BE2C (cell line): ENCODE data around the gene CACNA2D3.

Experiments used
- DNase-seq: peaks from one replicate; pipeline ENCODE4 v3.0.0-alpha.2; 2020
- H3K27me3 ChIP-seq: fragments of 250-450 bp; sonication (Bioruptor Pico); 2 replicates; pipeline ENCODE4 v1.5.1; 2020; ENCODE audit warnings: mild to moderate bottlenecking
- H3K36me3 ChIP-seq: fragments of 250-450 bp; sonication (Bioruptor Pico); 2 replicates; pipeline ENCODE4 v1.5.1; 2020; ENCODE audit warnings: mild to moderate bottlenecking
- H3K4me1 ChIP-seq: fragments of 250-450 bp; sonication (Bioruptor Pico); 2 replicates; pipeline ENCODE4 v1.5.1; 2020
- H3K4me3 ChIP-seq: 2 replicates; pipeline ENCODE4 v1.5.1; 2011; ENCODE audit warnings: low read depth, low read length
- H3K9me3 ChIP-seq: fragments of 250-450 bp; sonication (Bioruptor Pico); 2 replicates; pipeline ENCODE4 v1.5.1; 2020
- TF ChIP-seq, protein P1 (sequence below): IDR thresholded peaks from 2 replicates; pipeline ENCODE4 v1.5.1; 2012; ENCODE audit warnings: mild to moderate bottlenecking, low read depth, low read length

Gene CACNA2D3

DNA sequence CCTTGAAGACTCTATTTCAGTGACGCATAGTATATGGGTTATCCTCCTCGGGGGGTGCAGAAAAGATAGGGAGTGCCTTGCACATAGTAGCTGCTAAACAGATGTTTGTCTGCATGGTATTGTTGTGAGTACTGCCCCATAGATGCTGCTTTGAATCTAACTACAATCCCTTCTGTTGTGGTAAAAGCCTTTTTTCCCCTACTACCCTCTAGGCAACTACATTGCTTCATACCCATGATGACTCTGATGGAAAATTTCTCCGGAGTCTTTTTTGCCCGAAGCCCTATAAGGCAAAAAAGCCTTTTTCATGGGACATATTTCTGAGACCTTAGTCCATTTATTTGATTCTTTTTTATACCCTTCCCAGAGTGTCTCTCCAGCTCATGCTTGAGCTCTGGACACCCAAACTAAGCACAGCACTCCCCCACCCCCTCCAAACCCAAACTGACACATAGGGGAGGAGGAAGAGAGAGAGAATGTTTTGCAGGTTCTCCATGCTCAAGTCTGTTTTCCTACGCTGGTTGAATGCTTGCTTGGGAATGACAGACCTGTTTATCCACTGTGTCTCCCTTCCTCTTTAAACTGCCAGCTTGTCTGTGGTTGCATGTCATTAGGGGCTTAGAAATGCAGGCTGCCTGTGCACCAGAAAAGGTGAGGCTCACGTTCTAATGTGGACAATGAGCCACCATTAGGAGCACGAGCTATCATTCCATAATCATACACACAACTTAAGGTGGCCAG, 752.6 kb downstream of the CACNA2D3 start:
- DNase-seq, result no peak
- Histone ChIP-seq H3K27me3 (no peaks in the 10 kb centered on the region), H3K36me3 (no peaks in the 10 kb centered on the region), H3K9me3 (no peaks in the 10 kb centered on the region), H3K4me1 (no peaks in the 10 kb centered on the region), H3K4me3 (no peak overlapping the region)
- TF ChIP-seq, protein P1, sequence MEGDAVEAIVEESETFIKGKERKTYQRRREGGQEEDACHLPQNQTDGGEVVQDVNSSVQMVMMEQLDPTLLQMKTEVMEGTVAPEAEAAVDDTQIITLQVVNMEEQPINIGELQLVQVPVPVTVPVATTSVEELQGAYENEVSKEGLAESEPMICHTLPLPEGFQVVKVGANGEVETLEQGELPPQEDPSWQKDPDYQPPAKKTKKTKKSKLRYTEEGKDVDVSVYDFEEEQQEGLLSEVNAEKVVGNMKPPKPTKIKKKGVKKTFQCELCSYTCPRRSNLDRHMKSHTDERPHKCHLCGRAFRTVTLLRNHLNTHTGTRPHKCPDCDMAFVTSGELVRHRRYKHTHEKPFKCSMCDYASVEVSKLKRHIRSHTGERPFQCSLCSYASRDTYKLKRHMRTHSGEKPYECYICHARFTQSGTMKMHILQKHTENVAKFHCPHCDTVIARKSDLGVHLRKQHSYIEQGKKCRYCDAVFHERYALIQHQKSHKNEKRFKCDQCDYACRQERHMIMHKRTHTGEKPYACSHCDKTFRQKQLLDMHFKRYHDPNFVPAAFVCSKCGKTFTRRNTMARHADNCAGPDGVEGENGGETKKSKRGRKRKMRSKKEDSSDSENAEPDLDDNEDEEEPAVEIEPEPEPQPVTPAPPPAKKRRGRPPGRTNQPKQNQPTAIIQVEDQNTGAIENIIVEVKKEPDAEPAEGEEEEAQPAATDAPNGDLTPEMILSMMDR, result no peak

DNA sequence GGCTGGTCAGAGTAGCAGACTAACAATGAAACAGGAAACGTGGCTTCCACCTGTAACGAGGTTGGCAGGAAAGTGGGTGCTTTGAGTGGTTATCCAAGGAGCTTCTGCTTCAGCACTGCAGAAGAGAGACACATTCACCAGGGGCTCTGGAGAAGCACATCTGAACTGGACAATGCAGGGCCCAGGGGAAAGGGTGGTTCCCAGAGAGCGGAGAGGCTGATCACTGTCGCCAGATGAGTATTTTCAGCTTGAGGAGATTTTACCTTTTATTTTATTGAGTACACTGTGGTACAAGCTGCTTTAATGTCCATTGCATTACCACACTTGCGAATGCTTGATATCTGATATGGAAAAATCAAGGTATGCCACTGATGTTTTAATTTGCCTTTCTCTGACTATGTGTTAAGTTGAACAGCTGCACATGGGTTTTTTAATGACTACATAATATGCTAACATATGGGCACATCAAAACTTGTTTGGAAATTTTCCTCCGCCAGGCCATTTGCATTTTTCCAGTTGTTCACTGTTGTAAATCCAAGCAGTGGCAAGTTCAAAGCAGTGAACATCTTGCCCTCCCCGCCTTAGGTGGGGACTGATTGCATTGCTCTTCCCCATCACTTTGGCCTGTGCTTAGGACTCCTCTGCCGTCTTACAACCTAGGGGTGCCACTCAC, 753.4 kb downstream of the CACNA2D3 start:
- Histone ChIP-seq H3K4me3 (no peak overlapping the region), H3K36me3 (no peaks in the 10 kb centered on the region), H3K27me3 (no peaks in the 10 kb centered on the region), H3K4me1 (no peaks in the 10 kb centered on the region), H3K9me3 (no peaks in the 10 kb centered on the region)
- DNase-seq, result no peak
- TF ChIP-seq, protein P1, result no peak

DNA sequence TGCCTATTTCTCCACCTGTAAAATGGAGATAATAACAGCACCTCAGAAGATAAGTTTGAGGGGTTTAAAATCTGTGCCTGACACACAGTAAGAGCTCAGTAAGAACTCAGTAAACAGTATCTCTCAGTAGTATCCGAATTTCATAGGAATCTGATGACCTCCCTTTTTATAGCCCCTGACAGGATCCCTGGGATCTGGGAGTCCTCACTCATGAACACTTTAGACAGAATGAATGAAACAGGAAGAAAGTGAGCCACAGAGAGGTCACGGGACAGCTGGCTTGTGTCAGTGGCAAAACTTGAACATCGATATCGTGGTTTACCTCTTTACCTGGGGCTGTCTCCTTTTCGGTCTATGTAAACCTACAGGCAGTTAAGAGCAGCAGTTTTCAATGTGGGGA, 754.3 kb downstream of the CACNA2D3 start:
- no peak overlapping the region for H3K4me3 ChIP-seq
- no peaks in the 10 kb centered on the region for H3K36me3 ChIP-seq
- TF ChIP-seq, protein P1, result no peak
- no peak for DNase-seq
- no peaks in the 10 kb centered on the region for H3K9me3 ChIP-seq
- no peaks in the 10 kb centered on the region for H3K27me3 ChIP-seq
- no peaks in the 10 kb centered on the region for H3K4me1 ChIP-seq

DNA sequence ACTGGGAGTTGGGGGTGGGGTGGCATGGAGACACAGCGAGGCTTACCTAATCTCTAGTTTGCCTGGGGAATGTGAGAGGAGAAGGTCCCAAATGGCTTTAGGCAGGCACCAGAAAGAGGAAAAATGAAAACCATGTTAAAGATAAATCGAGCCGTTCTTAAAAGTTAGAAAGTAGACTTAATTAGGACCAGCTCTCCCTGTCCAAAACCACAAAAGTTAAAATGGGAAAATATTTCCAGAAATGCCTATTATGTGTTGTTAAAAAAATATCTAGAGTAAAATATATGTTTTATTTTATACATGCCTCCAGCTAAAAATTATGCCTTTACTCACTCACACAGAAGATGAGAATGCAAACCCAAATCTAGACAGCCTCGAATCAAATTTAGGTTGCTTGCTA, 755.4 kb downstream of the CACNA2D3 start:
- Histone ChIP-seq H3K4me1 (no peaks in the 10 kb centered on the region), H3K36me3 (no peaks in the 10 kb centered on the region), H3K4me3 (no peak overlapping the region), H3K27me3 (no peaks in the 10 kb centered on the region), H3K9me3 (no peaks in the 10 kb centered on the region)
- DNase-seq, result no peak
- TF ChIP-seq, protein P1, result no peak

DNA sequence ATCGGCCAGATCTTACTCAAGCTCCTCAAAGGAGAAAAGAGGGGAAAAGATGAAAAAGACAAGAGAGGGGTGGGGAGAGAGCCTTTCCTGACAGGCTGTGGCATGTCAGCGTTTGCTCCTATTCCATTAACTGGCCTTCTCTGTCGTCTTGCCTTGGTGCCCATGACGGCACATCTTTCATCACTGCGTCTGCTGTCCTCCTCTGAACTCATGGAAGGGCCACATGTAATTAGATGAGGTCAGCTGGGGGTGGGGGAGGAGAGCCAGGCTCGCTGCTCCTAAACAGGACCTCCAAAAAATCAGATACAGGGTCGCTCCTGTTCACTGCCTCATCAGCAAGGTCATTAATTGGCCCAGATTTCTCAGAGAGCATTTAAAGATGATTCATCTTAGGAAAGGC, 755.8 kb downstream of the CACNA2D3 start:
- TF ChIP-seq, protein P1, result no peak
- peak; percentile 26 for DNase-seq
- Histone ChIP-seq H3K27me3 (no peaks in the 10 kb centered on the region), H3K4me1 (no peaks in the 10 kb centered on the region), H3K4me3 (no peak overlapping the region), H3K9me3 (no peaks in the 10 kb centered on the region), H3K36me3 (no peaks in the 10 kb centered on the region)
